ENCODE measurements around the gene MYO6. TPM values are rescaled to one million over a fixed set of nuclear protein-coding genes. Genes with fewer than 3 reads are reported as not detected.
A peak's percentile ranks its signal among the peaks of the same experiment; 100 is the strongest.

MYO6 gene
- total and polyA plus RNA-seq, 2 experiments from 2014 or later, result 10.9 to 24.2 TPM

- no peak overlapping the region for H3K4me3 ChIP-seq
- TF ChIP-seq EZH2 (IDR thresholded peaks at IDR 0.05; ENCODE audit: insufficient read depth, poor library complexity, severe bottlenecking) (no peak), EZH2phosphoT487 (IDR thresholded peaks at IDR 0.05; ENCODE audit: insufficient read depth, low read depth) (no peak)
- no peaks in the 10 kb centered on the region for H4K20me1 ChIP-seq (ENCODE audit: insufficient read depth)
- in situ Hi-C loops (cut with MboI), result no loop called here
- WGBS, 2 experiments (ENCODE audit: low coverage in 1 of 2, low lambda C conversion rate in 2 of 2, missing lambda C conversion rate in 2 of 2), result 91 to 93% methylated on average over 3 of the region's 3 CpGs
- H3K9me2 ChIP-seq (ENCODE audit: insufficient read depth), result no peaks in the 10 kb centered on the region
- no peak overlapping the region for H2AFZ ChIP-seq
- no peak for DNase-seq
- no peaks in the 10 kb centered on the region for H3K9me3 ChIP-seq (ENCODE audit: low read depth)
- no peaks in the 10 kb centered on the region for H3K4me1 ChIP-seq (ENCODE audit: insufficient read depth)
- no peaks in the 10 kb centered on the region for H3F3A ChIP-seq (ENCODE audit: insufficient read depth)
- H3K27me3 ChIP-seq (replicated peaks; ENCODE audit: insufficient read depth), result no peaks in the 10 kb centered on the region
- no peak overlapping the region for H3K9ac ChIP-seq
- H3K27ac ChIP-seq, result no peak overlapping the region
- H3K79me2 ChIP-seq (ENCODE audit: insufficient read depth), result peaks cover 13% of the 10 kb centered on the region
- H3K36me3 ChIP-seq (ENCODE audit: low read depth), result no peaks in the 10 kb centered on the region
- H3K4me2 ChIP-seq (ENCODE audit: unreplicated experiment), result no peak overlapping the region
Measured at GRCh38 chr6:75745404-75745803, 3.6 kb upstream of the MYO6 start.

- no peaks in the 10 kb centered on the region for H3K36me3 ChIP-seq (ENCODE audit: low read depth)
- no peaks in the 10 kb centered on the region for H3F3A ChIP-seq (ENCODE audit: insufficient read depth)
- H3K27me3 ChIP-seq (replicated peaks; ENCODE audit: insufficient read depth), result no peaks in the 10 kb centered on the region
- H3K9me2 ChIP-seq (ENCODE audit: insufficient read depth), result no peaks in the 10 kb centered on the region
- no peak overlapping the region for H3K9ac ChIP-seq
- no peak overlapping the region for H3K4me3 ChIP-seq
- H2AFZ ChIP-seq, result no peak overlapping the region
- H3K79me2 ChIP-seq (ENCODE audit: insufficient read depth), result peaks cover 21% of the 10 kb centered on the region
- no peaks in the 10 kb centered on the region for H4K20me1 ChIP-seq (ENCODE audit: insufficient read depth)
- in situ Hi-C loops (cut with MboI), result no loop called here
- no peaks in the 10 kb centered on the region for H3K4me1 ChIP-seq (ENCODE audit: insufficient read depth)
- no peaks in the 10 kb centered on the region for H3K9me3 ChIP-seq (ENCODE audit: low read depth)
- TF ChIP-seq EZH2 (IDR thresholded peaks at IDR 0.05; ENCODE audit: insufficient read depth, poor library complexity, severe bottlenecking) (no peak), EZH2phosphoT487 (IDR thresholded peaks at IDR 0.05; ENCODE audit: insufficient read depth, low read depth) (no peak)
- no peak overlapping the region for H3K27ac ChIP-seq
- no peak for DNase-seq
- WGBS, 2 experiments (ENCODE audit: low coverage in 1 of 2, low lambda C conversion rate in 2 of 2, missing lambda C conversion rate in 2 of 2), result 11% methylated on average over 2 of the region's 2 CpGs
- H3K4me2 ChIP-seq (ENCODE audit: unreplicated experiment), result no peak overlapping the region
Measured at GRCh38 chr6:75746221-75746620, 2.8 kb upstream of the MYO6 start.

- Histone ChIP-seq H3K27ac (no peak overlapping the region), H3K27me3 (replicated peaks; ENCODE audit: insufficient read depth) (no peaks in the 10 kb centered on the region), H3K79me2 (ENCODE audit: insufficient read depth) (peaks cover 31% of the 10 kb centered on the region), H3K9ac (no peak overlapping the region), H3K36me3 (ENCODE audit: low read depth) (no peaks in the 10 kb centered on the region), H3K4me3 (no peak overlapping the region), H3K4me2 (ENCODE audit: unreplicated experiment) (no peak overlapping the region), H2AFZ (no peak overlapping the region), H3K9me2 (ENCODE audit: insufficient read depth) (no peaks in the 10 kb centered on the region), H3K9me3 (ENCODE audit: low read depth) (no peaks in the 10 kb centered on the region), H4K20me1 (ENCODE audit: insufficient read depth) (no peaks in the 10 kb centered on the region), H3F3A (ENCODE audit: insufficient read depth) (peaks cover 6% of the 10 kb centered on the region), H3K4me1 (ENCODE audit: insufficient read depth) (peaks cover 5% of the 10 kb centered on the region; the same call in 1 of the 2 replicates)
- DNase-seq, result no peak
- in situ Hi-C loops (cut with MboI), result no loop called here
- TF ChIP-seq EZH2 (IDR thresholded peaks at IDR 0.05; ENCODE audit: insufficient read depth, poor library complexity, severe bottlenecking) (no peak), EZH2phosphoT487 (IDR thresholded peaks at IDR 0.05; ENCODE audit: insufficient read depth, low read depth) (no peak)
- 87 to 98% methylated on average over 8 to 9 of the region's 9 CpGs for WGBS, 2 experiments (ENCODE audit: low coverage in 1 of 2, low lambda C conversion rate in 2 of 2, missing lambda C conversion rate in 2 of 2)
Measured at GRCh38 chr6:75747152-75747992, 1.7 kb upstream of the MYO6 start.

- TF ChIP-seq EZH2 (IDR thresholded peaks at IDR 0.05; ENCODE audit: insufficient read depth, poor library complexity, severe bottlenecking) (no peak), EZH2phosphoT487 (IDR thresholded peaks at IDR 0.05; ENCODE audit: insufficient read depth, low read depth) (no peak)
- Histone ChIP-seq H2AFZ (peak overlapping the region; percentile 98), H3K27me3 (replicated peaks; ENCODE audit: insufficient read depth) (no peaks in the 10 kb centered on the region), H3F3A (ENCODE audit: insufficient read depth) (peaks cover 12% of the 10 kb centered on the region), H3K36me3 (ENCODE audit: low read depth) (no peaks in the 10 kb centered on the region), H3K9me3 (ENCODE audit: low read depth) (no peaks in the 10 kb centered on the region), H4K20me1 (ENCODE audit: insufficient read depth) (no peaks in the 10 kb centered on the region), H3K4me1 (ENCODE audit: insufficient read depth) (peaks cover 13% of the 10 kb centered on the region; the same call in 1 of the 2 replicates), H3K79me2 (ENCODE audit: insufficient read depth) (peaks cover 37% of the 10 kb centered on the region), H3K4me3 (peak overlapping the region; percentile 96), H3K27ac (peak overlapping the region; percentile 88), H3K4me2 (ENCODE audit: unreplicated experiment) (peak overlapping the region; percentile 78), H3K9me2 (ENCODE audit: insufficient read depth) (no peaks in the 10 kb centered on the region), H3K9ac (peak overlapping the region; percentile 98)
- no peak for DNase-seq
- 10 to 12% methylated on average over 17 of the region's 17 CpGs for whole genome bisulfite sequencing, 2 experiments (ENCODE audit: low coverage in 1 of 2, low lambda C conversion rate in 2 of 2, missing lambda C conversion rate in 2 of 2)
- in situ Hi-C loops (cut with MboI), result no loop called here
Measured at GRCh38 chr6:75748003-75748742, 866 bp upstream of the MYO6 start.
